ENCODE measurements around the gene SCUBE1.

SCUBE1 gene

DNA sequence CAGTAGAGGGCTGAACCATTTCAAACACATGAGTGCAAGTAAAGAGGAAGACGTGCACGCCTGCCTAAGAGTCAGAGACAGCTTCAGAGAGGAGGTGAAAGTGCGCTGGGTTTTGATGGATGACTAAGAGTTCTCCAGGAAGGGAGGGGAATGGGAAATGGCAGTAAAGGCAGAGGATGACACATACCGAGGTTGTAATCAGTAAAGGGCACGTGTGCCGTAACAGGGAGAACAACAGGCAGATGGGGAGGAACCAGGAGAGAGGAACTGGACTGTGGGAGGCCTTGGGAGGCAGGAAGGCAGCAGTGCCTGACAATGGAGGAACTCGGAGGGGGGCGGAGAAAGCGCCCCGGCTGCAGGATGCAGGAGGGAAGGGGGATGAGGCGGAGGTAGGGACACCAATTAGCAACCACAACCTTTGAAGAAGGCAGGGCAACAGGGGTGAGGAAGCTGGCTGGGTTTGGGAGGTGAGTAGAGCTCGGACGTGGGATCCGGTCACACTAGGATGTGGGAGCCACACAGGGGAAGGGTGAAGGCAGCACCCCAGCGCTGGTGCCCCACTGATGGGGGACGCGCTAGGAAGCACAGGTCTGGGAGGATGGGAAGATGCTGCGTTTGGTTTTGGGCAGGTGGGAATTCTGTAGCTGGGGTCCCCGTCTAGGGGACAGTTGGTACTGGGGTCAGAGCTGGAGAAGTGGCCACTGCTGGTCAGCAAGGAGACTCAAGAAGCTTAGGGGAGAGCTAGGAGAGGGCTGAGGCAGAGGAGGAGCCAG lies 67.4 kb downstream of the SCUBE1 start:
- peak; percentile 11 for DNase-seq

DNA sequence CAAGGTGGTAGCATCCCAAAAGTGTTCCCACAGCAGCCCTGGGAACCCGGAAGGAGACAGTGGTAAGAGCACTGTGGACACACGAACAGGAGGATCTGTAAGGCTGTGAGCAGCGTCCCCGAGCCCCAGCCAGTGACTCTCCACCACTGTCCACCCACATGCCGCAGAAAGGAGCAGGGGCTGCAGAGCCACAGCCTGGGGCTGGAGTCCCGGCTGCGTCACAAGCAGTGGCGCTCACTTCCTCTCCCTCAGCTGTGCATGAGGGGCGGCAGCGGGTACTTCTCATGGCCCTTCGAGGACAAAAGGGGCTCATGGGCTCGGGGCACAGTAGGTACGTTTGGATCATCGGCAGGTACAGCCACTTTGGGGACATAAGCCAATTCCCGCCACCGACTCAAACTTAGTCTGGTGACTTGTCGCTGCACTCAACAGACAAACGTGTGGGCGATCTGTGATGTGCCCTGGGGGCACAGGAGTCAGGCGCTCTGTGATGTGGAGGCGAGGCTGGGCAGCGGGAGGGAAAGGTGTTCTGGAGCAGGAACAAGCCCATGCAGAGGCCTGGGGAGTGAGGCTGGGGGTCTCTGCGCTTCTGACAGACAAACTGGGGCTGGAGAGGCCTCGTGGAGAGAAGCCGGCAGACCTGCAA lies 68.5 kb downstream of the SCUBE1 start:
- DNase-seq, result no peak

DNA sequence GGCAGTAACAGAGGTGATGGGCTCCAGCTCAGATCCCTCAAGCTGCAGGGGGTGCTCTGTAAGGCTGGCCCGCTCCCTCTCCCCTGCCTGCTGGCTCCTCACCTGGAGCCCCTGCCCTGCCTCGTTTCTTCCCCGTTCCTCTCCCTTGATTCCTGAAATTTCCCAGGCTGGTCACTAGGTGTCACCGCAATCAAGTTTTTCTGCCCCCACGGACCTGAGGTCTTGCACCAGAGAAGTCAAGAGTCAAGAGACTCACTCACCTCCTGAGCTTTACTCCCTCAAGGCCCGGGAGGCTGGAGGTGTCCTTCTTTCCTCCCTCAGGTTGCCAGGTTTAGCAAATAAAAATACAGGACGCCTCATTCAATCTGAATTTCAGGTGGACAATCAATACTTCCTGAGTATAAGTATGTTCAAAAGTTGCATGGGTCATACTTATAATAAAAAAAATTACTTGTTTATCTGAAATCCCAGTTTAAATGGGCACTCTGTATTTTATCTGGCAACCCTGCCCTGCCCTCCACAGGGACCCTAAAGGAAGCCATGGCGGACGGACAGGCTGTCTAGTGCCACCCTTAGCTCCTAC lies 69.2 kb downstream of the SCUBE1 start:
- peak; percentile 69 for DNase-seq

DNA sequence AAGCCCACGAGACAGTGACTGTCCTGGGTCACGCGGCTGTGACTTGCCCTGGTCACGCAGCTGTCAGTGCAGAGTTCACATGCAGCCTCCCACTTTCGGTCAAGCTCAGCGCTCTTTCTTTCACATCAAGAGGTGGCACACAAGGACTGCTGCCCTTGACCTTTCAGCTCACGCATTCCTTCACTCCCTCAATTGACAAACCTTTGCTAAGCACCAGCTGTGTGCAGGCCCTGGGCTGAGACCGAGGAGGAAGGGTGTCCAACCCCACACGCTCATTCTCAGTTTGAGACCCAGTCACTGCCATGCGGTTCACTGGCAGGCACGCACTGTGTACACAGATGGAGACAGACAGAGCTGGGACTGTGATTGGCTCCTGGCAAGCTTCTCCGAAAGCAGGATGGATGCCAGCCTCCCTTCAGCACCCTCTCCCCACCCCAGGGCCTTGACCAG lies 70.3 kb downstream of the SCUBE1 start:
- no peak for DNase-seq

DNA sequence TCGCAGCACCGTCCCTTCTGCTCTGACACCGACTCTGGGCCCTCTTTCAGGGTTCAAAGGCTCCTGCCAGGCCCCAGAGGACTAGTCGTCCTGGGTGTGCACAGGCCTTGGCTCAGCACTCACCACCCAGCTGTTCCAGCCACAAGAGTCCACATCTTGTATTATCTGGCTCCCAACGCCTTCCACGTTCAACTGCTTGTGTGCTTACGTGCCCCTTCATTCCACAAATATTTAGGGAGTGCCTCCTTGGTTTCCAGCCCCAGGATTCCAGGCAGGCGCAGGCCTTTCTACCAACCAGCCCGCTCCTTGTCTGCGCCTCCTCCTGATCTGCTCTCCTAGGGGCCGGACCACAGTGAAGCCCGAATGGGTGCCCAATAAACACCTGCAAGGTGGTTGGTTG lies 70.9 kb downstream of the SCUBE1 start:
- no peak for DNase-seq

DNA sequence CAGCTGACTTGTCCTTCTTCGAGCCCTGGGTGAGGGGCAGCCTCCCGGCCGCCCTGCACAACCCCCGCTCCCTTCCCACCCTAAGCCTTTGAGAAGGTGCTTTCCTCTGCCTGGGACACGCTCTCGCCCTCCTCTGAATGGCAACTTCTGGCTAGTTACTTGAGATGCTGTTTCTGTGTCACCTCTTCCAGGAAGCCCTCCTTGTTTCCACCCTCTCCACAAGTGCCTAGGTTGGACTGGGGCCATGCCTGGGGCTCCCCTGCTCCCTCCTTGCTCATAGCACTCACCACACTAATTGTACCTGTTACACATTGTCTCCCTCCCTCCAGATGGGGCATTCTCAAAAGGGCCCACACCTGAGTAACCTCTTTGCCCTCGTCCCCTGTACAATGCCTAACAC lies 72.2 kb downstream of the SCUBE1 start:
- no peak for DNase-seq

DNA sequence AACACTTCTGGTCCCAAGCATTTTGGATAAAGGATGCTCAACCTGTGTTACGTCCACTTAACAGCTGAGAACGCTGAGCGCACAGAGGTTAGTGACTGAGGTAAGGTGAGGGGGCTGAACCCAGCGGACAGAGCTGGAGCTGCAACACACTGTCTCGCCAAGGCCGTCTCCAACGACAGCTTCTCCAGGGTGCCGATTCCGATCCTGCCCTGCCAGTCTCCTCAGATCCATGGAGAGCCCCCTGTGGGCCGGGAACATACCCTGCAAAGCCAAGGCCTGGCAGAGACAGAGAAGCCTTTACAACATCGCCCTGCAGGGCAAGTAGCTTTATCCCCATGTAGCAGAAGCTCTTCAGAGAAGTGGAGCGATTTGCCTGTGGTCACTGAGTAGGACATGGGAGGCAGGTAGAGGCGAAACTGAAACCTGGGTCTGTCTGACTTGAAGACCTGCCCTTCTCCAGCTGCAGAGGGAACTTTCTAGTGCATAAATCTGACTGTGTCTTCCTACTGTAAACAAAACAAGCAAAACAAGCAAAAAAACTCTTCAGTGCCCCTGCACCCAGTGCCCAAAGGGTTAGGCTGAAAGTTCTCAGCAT lies 72.8 kb downstream of the SCUBE1 start:
- no peak for DNase-seq

DNA sequence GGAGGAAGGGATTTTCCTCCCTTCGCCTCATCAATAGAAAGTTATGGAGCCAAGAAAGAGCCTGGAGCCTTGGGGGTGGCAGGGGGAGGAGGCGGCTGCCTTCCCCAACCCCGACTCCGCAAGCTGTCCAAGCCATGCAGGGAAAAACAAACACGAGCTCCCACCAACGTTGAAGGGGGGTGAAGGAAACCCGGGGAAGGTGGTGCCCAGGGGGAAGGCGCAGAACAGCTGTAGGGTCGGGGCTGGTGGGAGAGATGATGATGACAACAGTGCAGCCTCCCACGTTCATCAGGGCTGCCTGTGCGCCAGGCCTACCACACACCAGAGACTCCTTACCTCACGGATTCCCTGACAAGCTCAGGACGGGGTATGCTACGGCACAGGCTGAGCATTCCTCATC lies 73.5 kb downstream of the SCUBE1 start:
- DNase-seq, result no peak

DNA sequence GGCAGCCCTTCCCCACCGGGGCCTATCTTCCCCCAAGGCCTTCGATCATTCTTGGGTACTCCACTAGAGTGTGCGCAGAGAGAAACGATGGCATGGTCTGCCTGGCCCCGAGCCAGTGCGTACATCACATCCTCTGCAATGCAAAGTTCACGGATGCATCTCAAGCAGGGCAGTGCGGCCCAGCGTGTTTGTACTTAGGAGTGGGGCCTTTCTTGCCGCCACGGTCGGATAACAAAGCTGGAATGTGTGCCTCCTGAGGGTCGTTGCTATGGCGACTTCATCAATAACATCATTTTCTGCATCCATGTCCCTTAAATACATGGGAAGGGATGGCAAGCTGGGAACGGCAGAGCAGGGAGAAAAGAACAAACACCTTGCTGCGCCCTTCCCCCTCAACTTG lies 73.9 kb downstream of the SCUBE1 start:
- no peak for DNase-seq

DNA sequence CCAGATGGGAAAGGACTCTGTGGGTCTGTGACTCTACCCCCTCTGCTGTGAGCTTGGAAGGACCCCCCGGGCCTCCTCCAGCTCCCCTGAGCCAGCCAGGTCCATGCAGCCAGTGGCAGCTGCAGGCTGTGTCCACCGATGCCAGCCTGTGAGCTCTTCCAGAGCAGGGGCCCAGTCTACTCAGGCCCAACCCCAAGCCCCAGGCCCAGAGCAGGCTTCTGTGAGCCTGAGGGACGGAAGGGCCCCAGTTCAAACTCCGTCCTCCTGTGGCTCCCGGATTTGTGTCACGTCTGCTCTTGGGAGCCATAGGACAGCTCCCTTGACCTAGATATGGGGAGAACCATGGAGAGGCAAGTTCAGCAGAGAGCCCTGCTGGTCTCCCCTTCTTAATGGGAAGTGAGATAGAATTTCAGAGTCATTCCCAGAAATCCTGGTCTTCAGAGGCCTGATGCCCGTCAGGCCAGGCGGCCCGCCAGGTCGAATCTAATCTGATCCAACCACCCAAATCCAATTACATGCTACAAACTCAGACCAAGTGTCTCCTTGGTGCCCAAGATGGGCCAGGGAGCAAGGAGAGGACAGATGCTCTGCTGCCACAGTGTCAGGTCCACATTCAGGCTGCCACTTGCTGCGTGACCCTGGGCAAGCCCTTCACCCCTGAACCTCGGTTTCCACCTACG lies 75.1 kb downstream of the SCUBE1 start:
- no peak for DNase-seq

DNA sequence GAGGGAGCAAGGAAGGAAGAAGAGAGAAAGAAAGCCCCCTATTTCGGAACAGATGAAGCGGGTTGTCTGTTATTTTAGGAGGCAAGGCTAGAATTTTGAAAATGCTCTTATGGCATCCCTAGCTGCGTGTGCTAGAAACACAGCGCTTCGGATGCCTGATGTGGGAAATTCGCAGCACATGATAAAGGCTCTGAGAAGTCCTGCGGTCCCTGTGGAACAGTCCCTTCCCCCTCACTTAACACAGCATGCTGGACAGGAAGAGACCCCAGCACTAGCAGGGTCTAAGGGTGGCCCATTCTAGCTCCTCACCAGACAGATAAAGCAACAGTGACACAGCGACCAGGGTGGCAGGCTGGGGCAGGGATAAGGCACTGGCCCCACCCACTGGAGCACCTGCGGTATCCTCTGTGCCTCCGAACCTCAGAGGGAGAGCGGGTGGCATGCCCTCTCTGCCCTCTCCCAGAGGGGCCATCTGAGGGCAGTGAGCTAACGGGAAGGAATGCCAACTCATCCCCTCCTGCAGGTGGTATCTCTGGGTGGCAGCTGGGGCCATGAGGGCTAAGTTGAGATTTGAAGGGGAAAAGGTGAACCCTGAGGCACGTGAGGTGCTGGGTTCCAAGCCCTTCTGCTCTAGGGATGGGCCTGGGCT lies 75.7 kb downstream of the SCUBE1 start:
- no peak for DNase-seq

DNA sequence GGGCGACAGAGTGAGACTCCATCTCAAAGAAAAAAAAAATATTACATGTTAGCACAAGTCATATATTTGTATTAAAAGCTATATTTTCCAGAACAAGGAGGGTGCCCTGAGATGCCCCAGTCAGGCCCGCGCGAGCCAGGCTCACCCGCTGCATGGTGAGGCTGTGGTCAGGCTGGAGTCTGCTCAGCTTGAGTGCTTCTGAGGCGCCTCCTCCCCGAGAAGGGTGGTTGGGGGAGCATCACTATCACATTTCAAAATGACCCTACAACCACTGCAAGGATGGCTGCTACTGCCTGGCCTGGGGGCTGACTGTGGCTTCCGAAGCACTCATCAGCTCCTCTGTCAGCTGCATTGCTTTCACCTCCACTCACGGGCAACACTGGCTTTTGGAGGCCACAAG lies 77.1 kb downstream of the SCUBE1 start:
- no peak for DNase-seq

DNA sequence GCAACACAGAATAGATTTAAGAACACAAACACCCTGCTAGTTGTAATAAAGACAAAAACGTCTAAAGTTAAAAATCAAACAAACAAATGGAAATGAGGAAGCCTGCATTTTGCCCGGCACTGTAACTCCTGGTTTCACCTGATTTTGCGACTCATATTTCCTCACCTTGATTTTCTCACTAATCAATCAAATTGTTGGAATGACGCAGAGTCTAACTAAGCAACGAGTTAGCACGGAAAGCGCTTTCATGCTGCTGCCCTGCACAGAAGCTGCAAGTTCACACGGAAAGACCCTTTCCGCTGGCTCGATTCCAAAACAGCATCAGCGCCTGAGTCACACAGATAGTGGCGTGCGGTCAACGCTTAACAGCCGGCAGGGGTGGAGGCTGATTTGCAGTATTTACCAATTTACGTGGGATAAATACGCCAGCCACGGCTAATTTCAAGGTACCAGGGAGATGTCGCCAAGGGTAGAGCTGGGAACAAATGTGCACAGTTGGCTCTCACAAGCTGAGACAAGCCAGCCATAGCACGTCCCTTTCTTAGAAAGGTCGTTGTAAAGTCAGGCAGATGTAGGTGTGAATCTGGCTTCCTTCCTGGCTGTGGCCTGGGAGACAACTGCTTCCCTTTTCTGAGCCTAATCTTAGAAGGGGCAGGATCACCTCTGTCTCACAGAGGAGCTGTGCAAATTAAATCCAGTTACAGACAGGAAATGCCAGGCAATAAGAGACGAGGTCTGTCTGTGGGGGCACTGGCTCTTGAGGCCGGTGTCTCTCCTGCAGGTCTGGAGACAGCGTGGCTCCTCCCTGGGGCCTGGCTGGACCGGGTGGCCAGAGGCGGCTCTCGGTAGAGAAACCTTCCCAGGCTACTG lies 79.3 kb downstream of the SCUBE1 start:
- DNase-seq, result peak; percentile 94

DNA sequence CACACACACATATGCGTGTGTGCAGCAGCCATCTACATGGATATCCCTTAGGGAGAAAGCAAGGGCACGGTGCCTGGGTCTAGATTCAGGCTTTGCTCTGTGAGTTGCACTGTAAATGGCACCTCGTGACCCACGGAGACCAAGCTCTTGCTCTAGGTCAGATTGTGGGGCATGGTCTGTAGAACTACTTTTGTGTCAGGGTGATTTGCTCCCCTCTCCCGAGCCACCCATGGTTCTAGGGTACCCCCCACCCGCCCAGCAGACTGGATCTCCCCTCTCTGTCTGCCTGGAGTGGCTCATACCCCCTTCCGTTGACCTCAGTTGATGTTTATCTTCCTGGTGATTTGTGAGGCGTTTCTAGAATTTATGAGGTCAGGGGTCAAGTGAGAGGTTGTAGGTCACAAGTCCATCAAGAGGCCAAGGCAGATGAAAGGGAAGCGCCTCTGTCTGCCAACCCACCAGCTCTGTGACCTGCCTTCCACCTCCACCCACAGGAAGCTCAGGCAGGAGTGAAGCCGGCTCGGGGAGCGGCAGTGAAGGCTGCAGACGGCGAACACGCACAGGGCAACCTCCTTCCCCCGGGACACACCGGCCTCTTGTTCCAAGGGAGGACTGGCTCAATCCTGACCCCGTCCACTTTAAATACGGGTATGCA lies 80.1 kb downstream of the SCUBE1 start:
- peak; percentile 59 for DNase-seq

DNA sequence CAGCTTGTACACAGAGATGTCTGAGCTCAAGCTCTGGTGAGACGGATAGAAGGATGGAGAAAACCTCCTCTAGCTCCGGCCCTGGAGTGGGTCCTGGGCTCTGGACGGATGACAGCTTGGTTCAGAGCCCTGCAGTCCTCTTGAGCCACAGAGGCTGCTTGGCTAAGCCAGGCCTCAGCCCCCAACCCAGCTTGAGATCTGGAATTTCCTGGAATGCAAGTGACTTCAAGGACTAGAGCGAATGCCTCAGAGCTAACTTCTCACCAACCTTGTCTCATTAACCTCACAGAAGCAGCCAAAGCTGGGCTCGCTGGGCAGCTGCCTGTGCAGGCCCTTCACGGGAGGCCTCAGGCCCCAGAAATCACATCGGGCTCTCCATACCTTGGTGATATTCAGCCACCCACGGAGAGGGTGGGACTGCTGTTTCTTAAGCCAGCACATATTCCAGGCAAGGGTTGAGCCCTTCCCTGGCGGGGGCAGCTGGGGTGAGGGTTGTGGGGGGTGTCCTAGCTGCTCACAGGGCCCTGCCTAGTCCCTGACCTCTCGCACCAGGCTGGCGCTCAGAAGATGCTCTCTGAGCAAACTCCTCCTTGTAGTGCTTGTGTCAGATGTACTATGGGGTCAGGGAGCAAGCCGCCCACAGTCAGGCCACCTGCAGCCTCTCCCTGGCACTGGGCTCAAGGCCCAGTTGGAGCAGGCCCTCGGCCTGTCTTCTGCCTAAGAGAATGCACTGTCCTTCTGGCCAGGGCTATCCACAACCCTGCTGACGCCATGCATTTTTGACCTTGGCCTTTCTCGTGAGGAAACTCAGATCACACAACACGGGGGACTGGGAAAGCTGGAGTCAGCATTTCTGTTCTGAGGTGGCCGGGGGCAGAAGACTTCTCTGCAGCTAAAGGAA lies 82.6 kb downstream of the SCUBE1 start:
- DNase-seq, result no peak

DNA sequence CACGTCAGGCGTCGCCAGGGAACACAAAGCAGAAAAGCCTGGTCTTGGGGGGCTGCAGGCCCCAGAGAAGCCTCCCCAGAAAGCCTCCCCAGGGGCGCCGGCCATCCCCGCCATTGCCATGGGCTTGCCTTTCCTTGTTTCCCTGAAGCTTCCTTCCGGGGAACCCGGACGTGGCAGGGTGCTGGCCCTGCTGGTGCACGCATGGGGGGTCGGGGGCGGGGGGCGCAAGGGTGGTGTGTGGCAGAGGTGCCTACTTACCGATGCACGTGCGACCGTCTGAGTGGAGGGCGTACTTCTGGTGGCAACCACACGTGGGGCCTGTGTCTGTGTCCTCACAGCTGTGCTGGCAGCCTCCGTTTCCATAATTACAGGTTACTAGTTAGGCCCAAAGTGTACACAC lies 85.2 kb downstream of the SCUBE1 start:
- no peak for DNase-seq

DNA sequence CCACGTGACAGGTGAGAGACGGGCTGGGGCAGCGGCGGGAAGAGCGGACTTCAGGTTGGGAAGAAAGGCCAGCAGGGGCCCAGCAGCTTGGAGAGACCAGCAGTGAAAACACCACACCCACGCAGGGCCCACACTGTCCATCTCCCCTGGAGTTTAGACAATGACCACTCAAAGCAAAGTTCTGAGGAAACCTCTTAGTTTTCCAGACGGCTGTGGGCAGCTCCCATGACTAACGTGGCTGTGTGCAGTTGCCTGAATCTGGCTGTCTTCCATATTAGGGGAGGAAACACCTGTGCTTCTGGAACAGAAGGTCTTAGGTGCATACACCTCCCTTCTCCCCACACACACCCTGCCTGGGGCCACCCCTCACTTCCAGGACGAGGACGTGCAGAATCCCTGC lies 85.6 kb downstream of the SCUBE1 start:
- no peak for DNase-seq

DNA sequence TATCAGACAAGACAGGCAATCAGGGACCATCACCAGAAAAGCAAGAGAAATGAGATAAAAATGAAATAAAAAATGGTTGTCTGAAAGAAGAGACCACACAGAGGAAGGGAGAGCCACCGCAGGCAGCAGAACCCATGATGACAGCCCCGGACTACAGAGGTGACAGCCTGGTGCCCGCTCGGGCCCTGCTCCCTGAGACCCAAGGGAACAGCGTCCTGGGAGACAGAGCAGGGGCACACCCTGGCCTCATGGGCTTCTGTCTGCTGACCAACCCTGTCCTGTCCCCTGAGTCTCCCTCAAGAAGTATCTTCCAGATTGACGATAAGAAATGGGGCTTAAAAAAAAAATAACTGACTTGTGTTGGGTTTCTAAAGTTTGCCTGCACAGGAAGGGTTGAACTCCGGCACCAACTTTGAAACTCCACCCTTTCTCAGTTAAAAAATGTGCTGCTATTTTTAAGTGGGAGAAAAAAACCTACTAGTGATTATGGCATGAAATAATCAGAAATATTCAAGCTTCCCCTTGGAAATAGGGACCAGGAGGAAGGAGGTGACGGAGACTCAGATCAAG lies 86.1 kb downstream of the SCUBE1 start:
- DNase-seq, result no peak

DNA sequence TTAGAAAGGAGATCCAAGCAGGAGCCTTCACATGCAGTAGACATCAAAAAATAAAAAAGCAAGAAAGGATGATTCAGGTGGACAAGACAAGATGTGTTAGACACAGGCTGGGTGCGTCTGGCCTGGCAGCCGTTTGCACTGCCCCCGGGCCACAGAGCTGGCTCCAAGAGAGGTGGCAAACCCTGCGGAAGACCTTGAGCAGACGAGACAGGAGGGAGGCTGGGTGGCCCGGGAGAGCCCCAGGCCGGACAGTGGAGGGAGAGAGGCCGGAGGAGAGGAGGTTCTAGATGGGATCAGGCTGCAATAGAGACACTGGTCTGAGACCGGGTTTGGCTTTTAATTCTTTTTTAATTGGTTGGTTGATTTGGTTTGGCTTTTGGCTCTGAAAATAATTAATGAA lies 86.6 kb downstream of the SCUBE1 start:
- no peak for DNase-seq

DNA sequence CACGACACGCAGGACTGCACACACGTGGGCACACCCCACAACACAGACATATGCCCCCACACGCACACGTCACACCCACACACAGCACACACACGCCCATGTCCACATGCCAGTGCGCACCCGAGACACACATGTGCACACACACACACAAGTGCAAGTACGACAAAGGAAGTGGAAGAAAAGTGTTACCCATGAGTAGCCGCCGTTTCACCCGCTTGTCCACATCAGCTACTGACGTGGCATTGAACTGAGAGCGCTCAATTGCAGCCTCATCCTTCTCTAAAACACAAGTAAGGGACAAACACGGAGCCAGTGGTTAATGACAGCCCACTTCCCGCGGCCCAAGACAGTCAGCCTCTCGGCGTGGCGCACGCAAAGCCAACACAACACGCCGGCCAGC lies 87.9 kb downstream of the SCUBE1 start:
- no peak for DNase-seq

Data from activated CD4-positive, alpha-beta T cell treated with anti-CD3 and anti-CD28 coated beads, Interleukin-10, Interleukin-2, amounts not matched to agents 100 ng/mL and 50 ng/mL, durations not matched to agents 16 hours and 8 hours (primary cell).